ENCODE results near the gene SHROOM4. TPM values are rescaled to one million over a fixed set of nuclear protein-coding genes. Genes with fewer than 3 reads are reported as not detected.

SHROOM4 gene
- total RNA-seq, 4 donors from 2014 or later: 3.3 to 10.0 (median 8.9) TPM

DNA sequence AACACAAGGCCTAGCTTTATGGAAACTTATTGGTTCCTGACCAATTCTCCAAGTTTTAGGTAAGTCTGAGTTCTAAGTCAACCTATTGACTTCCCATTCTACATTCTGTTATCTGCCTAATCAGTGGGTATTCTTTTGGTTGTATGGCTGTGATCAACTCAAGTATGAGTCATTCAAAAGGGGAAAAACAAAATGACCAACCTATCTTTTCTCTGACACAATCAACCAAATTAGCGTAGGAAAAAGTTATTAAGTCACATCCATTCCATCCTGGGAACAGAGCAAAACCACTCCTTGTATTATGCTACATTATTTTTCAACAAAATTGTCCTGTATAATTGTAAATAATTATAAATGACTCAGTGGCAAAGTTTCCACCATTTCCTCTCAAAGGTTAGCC, 136.2 kb downstream of the SHROOM4 start:
- DNase-seq: no peak
- Histone ChIP-seq H3K27ac (no peak overlapping the region), H3K4me1 (no peaks in the 10 kb centered on the region), H3K27me3 (no peaks in the 10 kb centered on the region), H3K9me3 (no peaks in the 10 kb centered on the region), H3K36me3 (no peaks in the 10 kb centered on the region), H3K4me3 (no peak overlapping the region)
- TF ChIP-seq POLR2A (IDR thresholded peaks at IDR 0.05) (no peak), CTCF (IDR thresholded peaks at IDR 0.05) (no peak)

GRCh38 chrX:50671661-50672060, 142.3 kb downstream of the SHROOM4 start:
- Histone ChIP-seq H3K36me3 (no peaks in the 10 kb centered on the region), H3K4me1 (no peaks in the 10 kb centered on the region), H3K27me3 (no peaks in the 10 kb centered on the region), H3K9me3 (no peaks in the 10 kb centered on the region), H3K4me3 (no peak overlapping the region), H3K27ac (no peak overlapping the region)
- TF ChIP-seq CTCF (IDR thresholded peaks at IDR 0.05) (no peak), POLR2A (IDR thresholded peaks at IDR 0.05) (no peak)
- no peak for DNase-seq

- H3K4me3 ChIP-seq: no peak overlapping the region
- TF ChIP-seq CTCF (IDR thresholded peaks at IDR 0.05) (no peak), POLR2A (IDR thresholded peaks at IDR 0.05) (no peak)
- no peaks in the 10 kb centered on the region for H3K9me3 ChIP-seq
- H3K27me3 ChIP-seq: no peaks in the 10 kb centered on the region
- no peak for DNase-seq
- H3K4me1 ChIP-seq: no peaks in the 10 kb centered on the region
- no peak overlapping the region for H3K27ac ChIP-seq
- no peaks in the 10 kb centered on the region for H3K36me3 ChIP-seq
Measured at GRCh38 chrX:50668860-50669259, 145.1 kb downstream of the SHROOM4 start.

- DNase-seq: no peak
- Histone ChIP-seq H3K4me3 (no peak overlapping the region), H3K9me3 (no peaks in the 10 kb centered on the region), H3K36me3 (no peaks in the 10 kb centered on the region), H3K27ac (no peak overlapping the region), H3K4me1 (no peaks in the 10 kb centered on the region), H3K27me3 (no peaks in the 10 kb centered on the region)
- TF ChIP-seq CTCF (IDR thresholded peaks at IDR 0.05) (no peak), POLR2A (IDR thresholded peaks at IDR 0.05) (no peak)
Measured at GRCh38 chrX:50648156-50648555, 165.8 kb downstream of the SHROOM4 start.

DNA sequence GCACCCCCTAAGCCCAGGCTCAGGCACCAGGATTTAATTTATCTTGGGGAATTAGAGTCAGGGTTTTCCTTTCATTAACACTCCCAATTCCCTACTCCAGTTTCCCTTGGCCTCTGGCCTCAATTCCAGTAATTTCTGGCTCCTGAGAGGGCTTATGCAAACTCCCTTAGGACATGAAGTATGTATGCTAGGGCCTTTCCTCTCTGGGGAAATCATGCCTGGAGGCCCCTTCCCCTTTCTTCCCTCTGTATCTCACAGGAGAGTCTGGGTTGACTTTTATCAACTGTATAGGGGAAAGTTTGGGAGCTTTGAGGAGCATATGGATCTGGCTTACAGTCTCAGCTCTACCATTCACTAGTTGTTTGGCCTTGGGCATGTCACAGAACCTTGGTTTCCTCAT, 169.5 kb downstream of the SHROOM4 start:
- Histone ChIP-seq H3K4me3 (no peak overlapping the region), H3K4me1 (no peaks in the 10 kb centered on the region), H3K27ac (no peak overlapping the region), H3K27me3 (no peaks in the 10 kb centered on the region), H3K9me3 (no peaks in the 10 kb centered on the region), H3K36me3 (no peaks in the 10 kb centered on the region)
- no peak for TF ChIP-seq POLR2A (IDR thresholded peaks at IDR 0.05)
- no peak for TF ChIP-seq CTCF (IDR thresholded peaks at IDR 0.05)
- DNase-seq: no peak

GRCh38 chrX:50643525-50644137, 170.4 kb downstream of the SHROOM4 start:
- no peak for DNase-seq

More at GRCh38 chrX:50643525-50644137, 170.4 kb downstream of the SHROOM4 start:
- H3K4me3 ChIP-seq: no peak overlapping the region
- H3K27me3 ChIP-seq: no peaks in the 10 kb centered on the region
- no peak overlapping the region for H3K27ac ChIP-seq
- no peaks in the 10 kb centered on the region for H3K4me1 ChIP-seq
- no peaks in the 10 kb centered on the region for H3K36me3 ChIP-seq
- TF ChIP-seq POLR2A (IDR thresholded peaks at IDR 0.05) (no peak), CTCF (IDR thresholded peaks at IDR 0.05) (no peak)
- no peaks in the 10 kb centered on the region for H3K9me3 ChIP-seq

Data from Peyer's patch (tissue), 4 donors.